ENCODE measurements around the gene NFS1.

DNA sequence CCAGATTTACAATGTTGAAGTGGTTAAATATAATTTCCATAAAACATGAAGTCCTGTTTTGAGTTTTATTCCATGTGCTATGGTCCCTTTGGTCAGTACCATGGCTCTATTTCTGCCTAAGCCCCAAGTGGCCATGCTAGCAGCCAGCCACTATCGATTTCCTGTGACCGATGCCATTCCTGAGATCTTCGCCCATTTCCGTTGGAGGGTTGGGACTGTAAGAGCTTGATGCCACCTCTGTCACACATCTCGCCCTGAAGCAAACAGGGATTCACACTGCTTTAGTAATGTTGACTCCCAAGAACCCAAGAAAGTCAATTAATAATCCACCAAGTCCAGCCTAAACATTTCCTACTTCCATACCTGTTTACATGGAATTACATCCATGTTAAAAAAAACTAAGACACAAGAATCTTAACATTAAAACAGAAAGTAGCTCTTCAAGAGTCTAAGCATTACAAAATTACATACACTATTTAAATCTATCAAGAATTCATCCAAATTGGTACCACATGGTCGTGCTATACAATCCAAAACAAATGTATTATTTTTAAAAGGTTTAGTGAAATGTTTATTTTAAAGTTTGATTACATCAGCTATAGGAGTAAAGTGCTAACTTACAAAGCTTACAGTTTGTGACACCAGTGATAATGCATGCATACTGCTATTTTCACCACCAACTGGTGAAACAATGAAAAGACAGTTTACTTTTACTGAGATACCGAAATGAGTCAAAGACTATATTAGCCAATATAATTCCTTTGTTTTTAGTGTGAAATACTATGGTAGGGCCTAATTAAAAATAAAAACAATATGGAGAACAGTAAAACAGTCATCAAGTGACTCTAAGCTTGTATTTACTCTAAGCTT is 40.4 kb upstream of the NFS1 start:
- TF ChIP-seq, protein P1, sequence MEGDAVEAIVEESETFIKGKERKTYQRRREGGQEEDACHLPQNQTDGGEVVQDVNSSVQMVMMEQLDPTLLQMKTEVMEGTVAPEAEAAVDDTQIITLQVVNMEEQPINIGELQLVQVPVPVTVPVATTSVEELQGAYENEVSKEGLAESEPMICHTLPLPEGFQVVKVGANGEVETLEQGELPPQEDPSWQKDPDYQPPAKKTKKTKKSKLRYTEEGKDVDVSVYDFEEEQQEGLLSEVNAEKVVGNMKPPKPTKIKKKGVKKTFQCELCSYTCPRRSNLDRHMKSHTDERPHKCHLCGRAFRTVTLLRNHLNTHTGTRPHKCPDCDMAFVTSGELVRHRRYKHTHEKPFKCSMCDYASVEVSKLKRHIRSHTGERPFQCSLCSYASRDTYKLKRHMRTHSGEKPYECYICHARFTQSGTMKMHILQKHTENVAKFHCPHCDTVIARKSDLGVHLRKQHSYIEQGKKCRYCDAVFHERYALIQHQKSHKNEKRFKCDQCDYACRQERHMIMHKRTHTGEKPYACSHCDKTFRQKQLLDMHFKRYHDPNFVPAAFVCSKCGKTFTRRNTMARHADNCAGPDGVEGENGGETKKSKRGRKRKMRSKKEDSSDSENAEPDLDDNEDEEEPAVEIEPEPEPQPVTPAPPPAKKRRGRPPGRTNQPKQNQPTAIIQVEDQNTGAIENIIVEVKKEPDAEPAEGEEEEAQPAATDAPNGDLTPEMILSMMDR (IDR thresholded peaks at IDR 0.05), result peak; percentile 57
- TF ChIP-seq EZH2 (IDR thresholded peaks at IDR 0.05; ENCODE audit: borderline replicate concordance, insufficient read depth, low read depth, low read length, poor library complexity, severe bottlenecking), result no peak
